IMR-90 (cell line): ENCODE results near the gene SET. TPM values are rescaled to one million over a fixed set of nuclear protein-coding genes. Genes with fewer than 3 reads are reported as not detected.

ENCODE experiments used
- ATAC-seq: fragments of 200-7000 bp; cut with Tn5 transposase; 2 replicates; pipeline ENCODE4 v1.9.1; 2020; ENCODE audit warnings: low read depth, mild to moderate bottlenecking, moderate library complexity
- BruUV-seq: library from RNA; stranded (reverse); fragments of 400-500 nt; replicated peaks from 2 replicates; lab custom pipeline; 2021; lab: Mats Ljungman, UMichigan
- CTCF ChIA-PET: fragments of 300-600 bp; formaldehyde crosslinking; extraction: SDS; loops from one replicate; lab custom pipeline; 2021; ENCODE audit warnings: antibody characterized with exemption; lab: Yijun Ruan, JAX
- POLR2A ChIA-PET: fragments of 300-600 bp; sonication (Branson Sonifier 250); formaldehyde crosslinking; loops from one replicate; lab custom pipeline; 2022; ENCODE audit warnings: antibody characterized with exemption; ENCODE audit not compliant: unreplicated experiment; lab: Charles Lee
- DNase-seq: peaks from one replicate; pipeline ENCODE4 v3.0.0; 2013
- H2AFZ ChIP-seq: replicated peaks from 2 replicates; pipeline ENCODE3; 2013; ENCODE audit warnings: low read length, mild to moderate bottlenecking; ENCODE audit not compliant: poor library complexity
- H2AK5ac ChIP-seq: 2 replicates; pipeline ENCODE4 v1.6.1; 2013; ENCODE audit warnings: low read depth, low read length, inconsistent platforms
- H2AK9ac ChIP-seq: replicated peaks from 2 replicates; pipeline ENCODE3; 2013; ENCODE audit warnings: mild to moderate bottlenecking, low read depth, low read length, moderate library complexity; ENCODE audit not compliant: poor library complexity
- H2BK120ac ChIP-seq: 2 replicates; pipeline ENCODE4 v1.6.1; 2013; ENCODE audit warnings: low read depth, low read length, inconsistent platforms
- H2BK15ac ChIP-seq: 3 replicates; pipeline ENCODE4 v1.6.1; 2013; ENCODE audit warnings: low read depth, low read length, inconsistent platforms
- H2BK20ac ChIP-seq: 2 replicates; pipeline ENCODE4 v1.6.1; 2013; ENCODE audit warnings: low read depth, mild to moderate bottlenecking, inconsistent platforms, low read length, moderate library complexity
- H2BK5ac ChIP-seq: 2 replicates; pipeline ENCODE4 v1.6.1; 2013; ENCODE audit warnings: mild to moderate bottlenecking, low read depth, low read length, inconsistent platforms; ENCODE audit not compliant: poor library complexity, severe bottlenecking
- H3K14ac ChIP-seq: replicated peaks from 2 replicates; pipeline ENCODE4 v1.6.1; 2013; ENCODE audit warnings: low read depth, low read length, inconsistent platforms
- H3K18ac ChIP-seq: 2 replicates; pipeline ENCODE4 v1.6.1; 2013; ENCODE audit warnings: low read depth, low read length, control low read depth
- H3K23ac ChIP-seq: 2 replicates; pipeline ENCODE4 v1.6.1; 2013; ENCODE audit warnings: low read depth, low read length, inconsistent platforms
- H3K27ac ChIP-seq: 2 replicates; pipeline ENCODE4 v1.5.1; 2013; ENCODE audit warnings: mild to moderate bottlenecking, control low read depth, low read length; ENCODE audit not compliant: insufficient read depth
- H3K27me3 ChIP-seq: 2 replicates; pipeline ENCODE4 v1.6.1; 2013; ENCODE audit warnings: low read length; ENCODE audit not compliant: control insufficient read depth, insufficient read depth
- H3K36me3 ChIP-seq: 2 replicates; pipeline ENCODE4 v1.6.1; 2013; ENCODE audit warnings: low read length, mixed read lengths; ENCODE audit not compliant: control insufficient read depth, insufficient read depth
- H3K4ac ChIP-seq: 2 replicates; pipeline ENCODE4 v1.6.1; 2013; ENCODE audit warnings: low read depth, low read length, inconsistent platforms
- H3K4me1 ChIP-seq: 2 replicates; pipeline ENCODE4 v1.6.1; 2013; ENCODE audit warnings: low read length, mixed read lengths; ENCODE audit not compliant: control insufficient read depth, insufficient read depth
- H3K4me2 ChIP-seq: 2 replicates; pipeline ENCODE4 v1.6.1; 2013; ENCODE audit warnings: low read depth, mild to moderate bottlenecking, control low read depth, low read length, moderate library complexity
- H3K4me3 ChIP-seq: 2 replicates; pipeline ENCODE4 v1.5.1; 2013; ENCODE audit warnings: low read depth, mild to moderate bottlenecking, control low read depth, low read length, moderate library complexity; ENCODE audit not compliant: insufficient read depth
- H3K56ac ChIP-seq: 2 replicates; pipeline ENCODE4 v1.6.1; 2013; ENCODE audit warnings: low read length, inconsistent platforms; ENCODE audit not compliant: insufficient read depth; ENCODE audit errors: extremely low read depth
- H3K79me1 ChIP-seq, 2 experiments: 2 replicates each; pipeline ENCODE4 v1.6.1; 2013; ENCODE audit warnings: low read length in 2 of 2, inconsistent platforms in 1 of 2, low read depth in 1 of 2
- H3K9ac ChIP-seq: 2 replicates; pipeline ENCODE4 v1.6.1; 2013; ENCODE audit warnings: low read depth, low read length, control low read depth
- H3K9me1 ChIP-seq: 2 replicates; pipeline ENCODE4 v1.6.1; 2013; ENCODE audit warnings: low read length, inconsistent platforms; ENCODE audit not compliant: insufficient read depth
- H3K9me3 ChIP-seq: 2 replicates; pipeline ENCODE4 v1.6.1; 2013; ENCODE audit warnings: low read length; ENCODE audit not compliant: control insufficient read depth, insufficient read depth
- H4K20me1 ChIP-seq: 2 replicates; pipeline ENCODE4 v1.6.1; 2013; ENCODE audit warnings: low read length, inconsistent platforms; ENCODE audit not compliant: insufficient read depth
- H4K5ac ChIP-seq: 2 replicates; pipeline ENCODE4 v1.6.1; 2013; ENCODE audit warnings: mild to moderate bottlenecking, low read depth, low read length, control low read depth
- H4K8ac ChIP-seq, 2 experiments: 2 replicates each; pipeline ENCODE4 v1.6.1; 2013; ENCODE audit warnings: low read depth in 2 of 2, low read length in 2 of 2, control low read depth in 1 of 2, inconsistent platforms in 1 of 2
- H4K91ac ChIP-seq: 2 replicates; pipeline ENCODE4 v1.6.1; 2013; ENCODE audit warnings: low read depth, low read length, inconsistent platforms; ENCODE audit not compliant: insufficient read depth
- BHLHE40 ChIP-seq: fragments of 150-350 bp; IDR thresholded peaks from 2 replicates; pipeline ENCODE4 v1.6.1; 2016; ENCODE audit warnings: mild to moderate bottlenecking, low read depth, low read length
- CEBPB ChIP-seq: IDR thresholded peaks from 2 replicates; pipeline ENCODE4 v1.6.1; 2012; ENCODE audit warnings: low read depth, low read length, improper control_type of control experiment
- CHD1 ChIP-seq: IDR thresholded peaks from 2 replicates; pipeline ENCODE4 v1.6.1; 2012; ENCODE audit warnings: low read depth, low read length, improper control_type of control experiment
- CTCF ChIP-seq: conservative IDR thresholded peaks from 2 replicates; pipeline ENCODE4 v1.5.1; 2012; ENCODE audit warnings: mild to moderate bottlenecking, low read depth, low read length, improper control_type of control experiment
- ELK1 ChIP-seq: fragments of 150-350 bp; IDR thresholded peaks from 2 replicates; pipeline ENCODE4 v1.6.1; 2016; ENCODE audit warnings: low read depth, mild to moderate bottlenecking, low read length, moderate library complexity, borderline replicate concordance
- FOS ChIP-seq: fragments of 150-350 bp; IDR thresholded peaks from 2 replicates; pipeline ENCODE4 v1.6.1; 2016; ENCODE audit warnings: low read depth, low read length
- MAFK ChIP-seq: IDR thresholded peaks from 2 replicates; pipeline ENCODE4 v1.6.1; 2012; ENCODE audit warnings: low read depth, low read length, improper control_type of control experiment
- MAZ ChIP-seq: IDR thresholded peaks from 2 replicates; pipeline ENCODE4 v1.6.1; 2012; ENCODE audit warnings: low read depth, mild to moderate bottlenecking, low read length, improper control_type of control experiment, moderate library complexity, borderline replicate concordance
- MXI1 ChIP-seq: IDR thresholded peaks from 2 replicates; pipeline ENCODE4 v1.6.1; 2012; ENCODE audit warnings: low read depth, mild to moderate bottlenecking, low read length, moderate library complexity, borderline replicate concordance
- NFE2L2 ChIP-seq: fragments of 150-350 bp; IDR thresholded peaks from 2 replicates; pipeline ENCODE4 v1.6.1; 2016; ENCODE audit warnings: low read depth, mild to moderate bottlenecking, low read length
- POLR2A ChIP-seq: IDR thresholded peaks from 2 replicates; pipeline ENCODE4 v1.6.1; 2012; ENCODE audit warnings: mild to moderate bottlenecking, low read depth, low read length
- RAD21 ChIP-seq: IDR thresholded peaks from 2 replicates; pipeline ENCODE4 v1.6.1; 2012; ENCODE audit warnings: low read length, improper control_type of control experiment
- RCOR1 ChIP-seq: IDR thresholded peaks from 2 replicates; pipeline ENCODE4 v1.6.1; 2012; ENCODE audit warnings: mild to moderate bottlenecking, low read length, improper control_type of control experiment; ENCODE audit not compliant: insufficient replicate concordance
- RFX5 ChIP-seq: IDR thresholded peaks from 2 replicates; pipeline ENCODE4 v1.8.0; 2012; ENCODE audit warnings: low read depth, mild to moderate bottlenecking, low read length, moderate library complexity
- SMC3 ChIP-seq: fragments of 150-350 bp; IDR thresholded peaks from 2 replicates; pipeline ENCODE4 v1.6.1; 2016; ENCODE audit warnings: low read depth, mild to moderate bottlenecking, antibody characterized with exemption, low read length, moderate library complexity
- WGBS, 2 experiments: methylation state at CpG; one replicate each; pipeline versions ENCODE4 v1.1.5 to v1.1.7; 2013; ENCODE audit warnings: missing lambda C conversion rate in 2 of 2; ENCODE audit not compliant: insufficient read length in 1 of 2; ENCODE audit errors: extremely low coverage in 2 of 2; 5-methylcytosine and 5-hydroxymethylcytosine counted together
- dilution Hi-C: fragments of 300-500 bp; cut with HindIII; formaldehyde crosslinking; loops from one replicate; pipeline ENCODE4 v1.14.3; 2018; ENCODE audit warnings: low sequenced_read_pairs; ENCODE audit not compliant: unreplicated experiment
- in situ Hi-C: fragments of 300-500 bp; cut with MboI; formaldehyde crosslinking; loops from 3 replicates; pipeline ENCODE4 v1.14.3; 2019; ENCODE audit warnings: low sequenced_read_pairs, inconsistent platforms, mixed read lengths
- intact Hi-C: fragments of 100-400 bp; cut with micrococcal nuclease; formaldehyde crosslinking; loops from 2 replicates; pipeline ENCODE4 v1.10.0; 2022
- polyA plus RNA-seq, 3 experiments: library from polyadenylated mRNA; depleted of rRNA; stranded (reverse); fragments of >200 nt; gene quantifications; 2 replicates each; pipeline ENCODE4 v1.2.3, GENCODE V29; 2012; ENCODE audit warnings: low replicate concordance in 1 of 3
- total RNA-seq: library from RNA; depleted of rRNA; stranded (reverse); fragments of >200 nt; gene quantifications from 2 replicates; pipeline ENCODE4 v1.2.3, GENCODE V29; 2012
- TF ChIP-seq, protein P1 (sequence below): fragments of 150-350 bp; IDR thresholded peaks from 2 replicates; pipeline ENCODE4 v1.6.1; 2017; ENCODE audit warnings: mild to moderate bottlenecking, antibody characterized with exemption, low read length, low read depth

SET gene
- total and polyA plus RNA-seq, 2 of the 4 experiments (the other 2 are of a cell fraction): 104 to 182 TPM

DNA sequence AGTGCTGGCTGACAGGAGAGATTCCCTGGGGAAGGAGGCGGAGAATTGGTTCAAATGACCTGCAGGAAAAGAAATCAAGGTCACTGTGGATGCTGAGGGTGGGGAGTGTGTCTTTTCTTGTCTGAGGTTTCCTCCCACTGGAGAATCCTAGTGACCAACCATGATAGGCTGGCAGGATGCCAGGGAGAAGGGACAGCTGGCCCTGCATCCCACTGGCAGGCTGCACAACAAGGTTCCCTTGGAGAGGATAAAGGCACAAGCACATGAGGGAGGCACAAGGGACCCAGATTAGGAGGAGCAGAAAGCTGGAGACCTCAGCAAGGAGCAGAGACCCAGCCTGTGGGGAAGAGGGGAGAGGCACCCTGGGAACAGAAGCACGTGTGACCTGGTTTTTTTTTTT is 46.4 kb downstream of the SET start:
- no peak overlapping the region for H3K9ac ChIP-seq
- no peaks in the 10 kb centered on the region for H3K9me3 ChIP-seq
- H3K56ac ChIP-seq: no peak overlapping the region
- no peak for DNase-seq
- H2AFZ ChIP-seq: no peak overlapping the region
- H3K36me3 ChIP-seq: peaks cover 32% of the 10 kb centered on the region
- H3K27me3 ChIP-seq: no peaks in the 10 kb centered on the region
- in situ Hi-C loops: no loop called here
- no peak overlapping the region for H3K23ac ChIP-seq
- peaks cover 2% of the 10 kb centered on the region; the same call in 1 of the 2 replicates for H3K4me1 ChIP-seq
- dilution Hi-C loops: no loop called here
- H3K4ac ChIP-seq: no peak overlapping the region
- no peak overlapping the region for H3K14ac ChIP-seq
- H4K5ac ChIP-seq: no peak overlapping the region
- H2BK5ac ChIP-seq: no peak overlapping the region
- TF ChIP-seq RAD21 (no peak), MAZ (no peak), MXI1 (no peak), RCOR1 (no peak), RFX5 (no peak), FOS (no peak), BHLHE40 (no peak), NFE2L2 (no peak), ELK1 (no peak), CHD1 (no peak), CTCF (no peak), MAFK (no peak), POLR2A (no peak), CEBPB (no peak), SMC3 (no peak)
- TF ChIP-seq, protein P1, sequence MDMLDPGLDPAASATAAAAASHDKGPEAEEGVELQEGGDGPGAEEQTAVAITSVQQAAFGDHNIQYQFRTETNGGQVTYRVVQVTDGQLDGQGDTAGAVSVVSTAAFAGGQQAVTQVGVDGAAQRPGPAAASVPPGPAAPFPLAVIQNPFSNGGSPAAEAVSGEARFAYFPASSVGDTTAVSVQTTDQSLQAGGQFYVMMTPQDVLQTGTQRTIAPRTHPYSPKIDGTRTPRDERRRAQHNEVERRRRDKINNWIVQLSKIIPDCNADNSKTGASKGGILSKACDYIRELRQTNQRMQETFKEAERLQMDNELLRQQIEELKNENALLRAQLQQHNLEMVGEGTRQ: no peak
- no peak overlapping the region for H3K4me3 ChIP-seq
- H3K18ac ChIP-seq: no peak overlapping the region
- intact Hi-C loops: no loop called here
- ATAC-seq: no peak
- H2AK9ac ChIP-seq: peak overlapping the region; percentile 65
- H3K4me2 ChIP-seq: no peak overlapping the region
- CTCF ChIA-PET: no interaction called here
- H3K27ac ChIP-seq: no peak overlapping the region
- H4K91ac ChIP-seq: no peak overlapping the region
- peaks cover 6% of the 10 kb centered on the region; the same call in 1 of the 2 replicates for H3K9me1 ChIP-seq
- H4K20me1 ChIP-seq: no peaks in the 10 kb centered on the region
- no peak overlapping the region for H4K8ac ChIP-seq
- no peak overlapping the region for H2BK20ac ChIP-seq
- H2BK120ac ChIP-seq: no peak overlapping the region
- no peak overlapping the region for H2BK15ac ChIP-seq
- no peak overlapping the region for H2AK5ac ChIP-seq
- POLR2A ChIA-PET: no interaction called here
- BruUV-seq: no TSS peak
- WGBS, 2 experiments: no CpG with 5 or more reads among the region's 2 CpGs
- H3K79me1 ChIP-seq: no peaks in the 10 kb centered on the region
